ENCODE measurements around the gene DMWD.
"Not testable (repeated sequence)": the region's sequence is repeated elsewhere in the genome, so short reads cannot be mapped to it uniquely, and the experiment has no call there.

The DMWD gene

DNA sequence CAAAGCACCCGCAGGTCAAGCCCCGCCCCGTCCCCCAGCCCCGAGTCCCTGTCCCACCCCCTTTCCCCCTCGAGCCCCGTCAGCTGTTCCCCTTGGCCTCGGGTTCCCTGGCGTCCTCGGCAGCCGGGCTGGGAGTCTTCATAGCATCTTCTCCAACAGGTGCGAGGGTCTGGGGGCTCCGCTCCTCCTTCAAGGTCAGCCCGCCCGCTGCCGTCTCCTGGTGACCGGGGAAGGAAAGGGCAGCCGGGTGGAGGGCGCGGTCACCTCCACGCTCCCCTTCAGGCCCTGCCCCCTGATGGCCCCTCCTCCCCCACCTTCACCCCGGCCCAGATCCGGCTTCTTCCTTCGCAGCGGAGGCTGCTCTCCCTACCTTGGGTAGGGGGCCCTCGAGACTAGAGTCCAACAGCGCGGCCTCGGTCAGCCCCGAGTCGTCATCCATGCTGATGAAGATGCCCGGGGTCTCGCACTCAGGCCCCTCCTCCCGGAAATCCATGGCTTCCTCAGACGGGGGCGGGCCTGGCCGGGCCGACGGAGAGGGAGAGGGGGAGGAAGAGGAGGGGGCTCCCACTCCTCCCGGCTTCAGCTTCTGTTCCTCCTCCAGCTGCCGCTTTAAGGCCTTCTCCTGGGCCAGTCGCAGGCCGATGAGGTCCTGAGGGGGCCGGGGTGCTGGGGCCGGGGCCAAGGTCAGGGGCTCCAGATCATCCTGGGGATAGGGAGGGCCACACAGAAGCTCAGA, 23.0 kb upstream of the DMWD start:
- DNase-seq: no peak

DNA sequence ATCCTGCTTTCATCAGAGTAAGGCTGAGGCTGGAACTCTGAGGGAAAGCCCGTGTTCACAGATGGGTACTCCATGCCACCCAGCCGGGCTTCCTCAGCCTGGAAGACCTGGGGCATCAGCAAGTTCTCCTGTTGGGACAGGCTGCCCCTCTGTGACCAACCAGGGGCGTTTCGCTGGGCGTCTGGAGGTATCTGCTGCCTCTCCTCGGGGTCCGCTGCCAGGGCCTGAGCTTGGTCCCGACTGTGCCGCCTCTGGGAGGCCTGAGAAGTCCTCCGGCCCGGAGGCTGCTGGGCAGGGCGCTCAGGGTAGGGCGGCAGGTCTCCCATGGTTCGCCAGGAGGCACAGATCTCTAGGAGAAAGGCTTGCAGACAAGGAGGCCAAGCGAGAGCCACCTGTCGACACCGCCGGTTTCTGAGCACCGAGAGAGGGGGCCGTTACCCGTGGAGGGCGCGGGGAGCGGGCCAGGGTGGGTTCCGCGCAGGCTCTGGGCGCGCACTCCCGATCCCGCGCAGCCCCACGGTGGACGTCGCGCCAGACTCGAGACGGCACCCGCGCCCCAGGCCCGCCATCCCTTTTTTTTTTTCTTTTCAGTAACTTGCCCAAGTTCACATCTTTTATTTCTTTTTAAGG, 22.3 kb upstream of the DMWD start, which contains the start of gene RSPH6A:
Gene RSPH6A, minus strand, starts transcription at position 458 of the 630 bp plus-strand sequence. Its CDS starts 132 bp downstream, at position 326.
- no peak for DNase-seq

DNA sequence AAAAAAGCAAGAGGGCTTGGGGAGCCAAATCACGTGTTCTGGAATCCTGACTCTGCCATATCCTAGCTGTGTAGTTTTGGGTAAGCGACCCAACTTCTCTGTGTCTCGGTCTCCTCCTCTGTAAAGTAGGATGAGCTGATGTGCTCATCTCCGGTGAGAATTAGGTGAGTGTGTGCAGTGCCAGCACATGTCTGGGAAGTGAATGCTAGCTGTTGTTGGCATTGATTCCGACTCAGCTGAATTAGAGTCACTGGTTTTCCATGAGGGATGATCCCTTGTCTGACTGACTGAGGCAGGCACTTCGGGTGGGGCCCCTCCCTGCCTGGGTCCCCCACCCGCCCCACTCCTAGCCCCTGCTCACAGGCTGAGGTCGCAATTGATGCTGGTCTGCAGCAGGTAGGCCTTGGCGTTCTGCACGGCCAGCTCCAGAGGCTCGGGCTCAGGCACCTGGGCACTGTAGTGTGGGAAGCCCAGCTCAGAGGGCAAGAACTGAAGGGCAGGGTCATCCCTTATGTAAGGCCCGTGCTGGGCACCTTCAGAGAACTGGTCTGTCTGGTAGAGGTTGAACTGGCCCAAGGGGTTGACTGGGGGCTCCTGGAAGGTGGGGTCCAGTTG, 21.6 kb upstream of the DMWD start:
- no peak for DNase-seq

DNA sequence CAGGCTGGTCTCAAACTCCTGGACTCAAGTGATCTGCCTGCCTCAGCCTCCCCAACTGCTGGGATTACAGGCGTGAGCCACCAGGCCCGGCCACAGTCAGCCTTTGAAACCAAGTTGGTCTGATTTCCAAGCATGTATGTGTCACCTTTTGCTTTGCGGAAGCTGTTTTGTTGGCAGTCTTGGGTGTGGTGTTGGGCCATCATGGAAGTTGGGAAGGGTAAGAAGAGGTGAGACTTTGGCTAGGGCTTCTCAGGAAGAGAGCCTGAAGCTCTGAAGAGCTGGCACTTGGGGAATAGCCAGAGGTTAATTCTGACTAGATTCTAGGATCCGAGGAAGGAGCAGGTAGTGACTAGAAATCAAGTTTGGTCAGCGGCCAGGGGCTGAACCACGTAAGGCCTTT, 19.7 kb upstream of the DMWD start:
- DNase-seq: no peak

GRCh38 chr19:45809643-45810159, 17.1 kb upstream of the DMWD start:
- DNase-seq: peak in 1 of 5 donors; percentile 38

- DNase-seq: no peak
Observed at GRCh38 chr19:45805719-45806118, 13.1 kb upstream of the DMWD start.

DNA sequence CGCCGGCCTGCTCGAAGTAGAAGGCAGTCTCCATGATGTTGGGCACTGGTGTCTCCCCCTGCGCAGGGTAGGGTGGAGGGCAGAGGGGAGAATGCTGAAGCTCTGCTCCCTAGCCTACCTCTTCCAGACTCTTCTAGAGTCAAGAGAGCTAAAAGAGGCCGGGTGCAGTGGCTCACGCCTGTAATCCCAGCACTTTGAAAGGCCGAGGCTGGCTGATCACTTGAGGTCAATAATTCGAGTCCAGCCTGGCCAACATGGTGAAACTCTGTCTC, 12.2 kb upstream of the DMWD start:
- no peak for DNase-seq

- DNase-seq: no peak
Observed at GRCh38 chr19:45804140-45804958, 11.7 kb upstream of the DMWD start.

DNA sequence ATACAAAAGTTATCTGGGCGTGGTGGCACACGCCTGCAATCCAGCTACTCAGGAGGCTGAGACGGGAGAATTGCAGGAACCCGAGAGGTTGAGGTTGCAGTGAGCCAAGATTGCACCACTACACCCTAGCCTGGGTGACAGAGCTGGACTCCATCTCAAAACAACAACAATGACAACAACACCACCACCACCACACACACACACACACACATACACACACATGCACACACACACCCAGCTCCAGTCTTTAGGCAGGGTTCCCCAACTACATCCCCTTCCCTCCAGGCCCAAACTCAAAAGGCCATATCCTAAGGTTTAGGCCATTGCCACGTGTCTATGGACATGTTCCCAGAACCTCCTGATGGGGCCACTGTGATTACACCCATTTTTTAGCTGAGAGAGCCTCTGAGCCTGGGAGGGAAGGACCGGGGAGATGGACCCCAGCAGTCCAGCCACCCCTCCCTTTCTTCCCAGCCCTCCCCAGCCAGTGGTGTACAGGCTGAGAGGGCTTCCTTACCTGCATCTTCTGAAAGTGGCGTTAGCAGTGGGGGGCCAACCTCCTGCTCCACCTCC, 9.0 kb upstream of the DMWD start:
- no peak for DNase-seq

DNA sequence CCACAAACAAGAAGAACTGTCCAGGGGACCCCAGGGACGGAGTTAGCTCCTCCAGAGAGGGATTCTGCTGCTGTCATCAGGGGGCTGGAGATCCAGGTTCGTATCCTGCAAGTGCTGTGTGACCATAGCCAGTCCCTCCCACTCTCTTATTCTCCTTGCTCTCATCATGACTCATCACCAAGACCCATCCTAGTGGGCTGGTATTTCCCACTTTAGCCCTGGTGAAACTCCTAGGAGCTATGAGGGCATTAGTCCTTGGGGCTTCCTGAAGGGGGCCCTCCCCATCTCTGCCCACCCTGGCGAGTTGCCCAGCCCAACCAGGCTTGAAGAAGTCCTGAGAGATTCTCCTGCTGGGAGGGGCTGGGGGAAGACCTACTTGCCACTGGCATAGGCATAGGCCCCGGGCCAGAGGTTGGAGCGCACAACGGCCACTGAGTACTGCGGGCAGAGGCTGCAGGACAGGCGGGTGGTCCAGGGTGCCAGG, 7.5 kb upstream of the DMWD start:
- DNase-seq: no peak

- not testable (repeated sequence) for DNase-seq
Observed at GRCh38 chr19:45799541-45799940, 6.9 kb upstream of the DMWD start.

DNA sequence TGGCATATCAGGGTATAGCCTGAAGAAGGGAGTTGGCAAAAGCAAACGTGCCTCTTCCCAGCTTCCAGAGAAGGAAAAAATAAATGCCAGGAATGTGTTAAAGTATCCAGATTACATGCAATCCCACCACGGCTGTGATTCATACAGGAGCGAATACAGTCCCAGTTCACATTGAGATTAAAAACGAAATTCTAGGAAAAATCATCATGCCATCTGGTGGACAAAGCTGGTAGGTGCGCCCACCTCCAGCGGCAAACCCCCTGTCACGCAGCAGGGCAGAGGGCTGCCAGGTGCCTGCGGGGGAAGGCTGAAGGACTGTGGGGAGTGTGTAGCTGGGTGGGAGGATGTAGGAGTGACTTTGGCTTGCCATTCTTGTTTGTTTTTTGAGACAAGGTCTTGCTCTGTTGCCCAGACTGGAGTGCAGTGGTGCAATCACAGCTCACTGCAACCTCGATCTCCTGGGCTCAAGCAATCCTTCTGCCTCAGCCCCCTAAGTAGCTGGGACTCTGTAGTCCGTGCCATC, 6.4 kb upstream of the DMWD start:
- DNase-seq: peak in 4 of 5 donors; percentile 36 to 54 (median 48)

DNA sequence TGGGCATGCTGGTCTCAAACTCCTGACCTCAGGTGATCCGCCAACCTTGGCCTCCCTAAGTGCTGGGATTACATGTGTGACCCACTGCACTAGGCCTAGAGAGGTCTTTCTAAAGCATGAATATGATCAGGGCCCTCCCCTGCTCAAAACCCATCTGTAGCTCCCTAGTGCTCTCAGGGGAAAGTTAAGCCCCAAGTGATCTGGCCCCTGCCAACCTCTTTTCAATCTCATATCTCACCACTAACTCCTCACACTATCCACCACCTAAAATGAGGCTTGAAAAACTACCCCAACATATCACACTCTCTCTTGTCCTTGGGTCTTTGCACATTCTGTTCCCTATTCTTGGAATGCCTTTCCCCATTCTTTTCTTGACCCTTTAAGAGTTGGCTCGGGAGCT, 2.0 kb upstream of the DMWD start:
- DNase-seq: no peak

GRCh38 chr19:45793876-45794275, 1.2 kb upstream of the DMWD start:
- DNase-seq: no peak

DNA sequence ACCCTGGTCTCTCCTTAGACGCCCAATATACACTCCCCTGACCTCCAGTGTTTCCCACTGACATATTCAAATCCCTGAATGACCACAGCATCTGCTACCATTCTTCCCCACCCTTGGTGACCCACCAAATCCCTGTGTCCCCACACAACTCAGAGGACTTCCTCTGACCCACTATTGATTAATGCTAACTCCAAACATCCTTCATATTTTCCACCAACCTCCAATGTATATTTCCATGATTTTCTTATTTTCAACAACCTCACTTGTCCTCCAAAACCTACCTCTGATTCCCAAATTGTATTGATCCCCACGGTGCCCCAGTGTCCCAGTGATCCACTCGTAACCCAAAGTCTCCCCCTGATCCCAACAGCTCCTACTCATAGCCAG, 526 bp upstream of the DMWD start:
- DNase-seq: no peak

- no peak for DNase-seq
Observed at GRCh38 chr19:45791744-45792469, 738 bp downstream of the DMWD start.

DNA sequence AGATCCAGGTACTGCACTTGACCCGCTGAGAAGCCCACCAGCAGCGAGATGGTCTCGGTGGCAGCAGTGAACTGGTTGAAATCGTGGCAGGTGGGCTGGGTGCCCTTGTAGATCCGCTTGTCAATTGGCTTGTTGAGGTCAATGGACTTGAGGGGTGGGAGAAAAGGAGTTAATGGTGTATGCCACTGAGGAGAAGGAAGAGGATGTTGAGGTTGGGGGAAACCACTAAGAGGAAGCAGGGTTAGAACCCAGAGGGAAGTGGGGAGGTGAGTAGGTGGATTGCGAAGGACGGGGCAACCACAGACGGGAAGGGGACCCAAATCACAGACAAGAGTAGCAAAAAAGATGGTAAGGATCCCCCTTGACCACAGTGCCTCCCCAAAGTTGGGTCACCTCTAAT, 1.7 kb downstream of the DMWD start:
- peak in 1 of 5 donors; percentile 62 for DNase-seq

DNA sequence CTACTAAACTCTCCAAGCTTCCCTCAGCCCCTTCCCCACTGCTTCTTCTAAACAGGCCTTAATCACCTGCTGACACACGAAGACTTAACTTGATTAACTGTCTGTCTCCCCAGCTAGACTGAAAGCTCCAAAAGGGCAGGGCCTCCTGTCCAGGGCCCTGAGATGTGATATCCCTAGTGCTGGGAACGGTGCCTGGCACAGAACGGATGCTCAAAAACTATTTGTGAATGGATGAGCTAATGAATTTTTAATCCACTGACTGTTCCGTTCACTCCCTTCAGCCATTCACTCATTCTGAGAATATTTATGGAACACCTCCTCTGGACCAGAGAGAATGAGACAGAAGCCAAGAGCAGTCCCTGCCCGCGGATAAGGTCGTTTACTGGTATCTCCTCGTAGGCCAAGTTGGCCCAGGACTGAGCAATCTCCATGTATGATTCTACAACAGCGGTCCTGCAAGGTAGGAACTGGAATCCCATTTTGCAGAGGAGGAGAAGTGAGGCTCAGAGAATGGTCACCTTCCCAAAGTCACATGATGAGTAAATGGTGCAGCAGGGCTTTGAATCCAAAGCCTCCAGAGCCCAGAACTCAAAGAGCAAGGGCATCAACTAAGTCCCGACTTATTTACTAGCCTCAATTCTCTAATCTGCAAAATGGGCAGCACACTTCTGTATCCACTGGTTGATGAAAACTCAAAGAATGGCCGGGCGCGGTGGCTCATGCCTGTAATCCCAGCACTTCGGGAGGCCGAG, 3.4 kb downstream of the DMWD start:
- DNase-seq: no peak

DNA sequence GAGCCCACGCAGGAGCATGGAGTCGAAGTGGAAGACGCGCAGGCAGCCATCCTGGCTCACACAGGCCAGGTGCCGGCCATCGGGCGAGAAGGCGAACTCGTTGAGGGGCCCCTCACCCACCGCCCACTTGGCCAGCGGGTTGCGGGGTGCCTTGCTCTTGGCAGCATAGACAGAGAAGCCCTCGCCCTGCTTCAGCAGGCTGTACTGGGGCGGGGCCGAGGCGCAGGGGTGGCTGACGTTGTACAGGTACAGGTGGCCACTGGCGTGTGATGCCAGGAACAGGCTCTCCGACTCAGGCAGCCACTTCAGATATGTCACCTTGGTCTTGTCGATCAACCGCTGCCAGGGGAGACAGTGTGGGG, 6.1 kb downstream of the DMWD start:
- no peak for DNase-seq

DNA sequence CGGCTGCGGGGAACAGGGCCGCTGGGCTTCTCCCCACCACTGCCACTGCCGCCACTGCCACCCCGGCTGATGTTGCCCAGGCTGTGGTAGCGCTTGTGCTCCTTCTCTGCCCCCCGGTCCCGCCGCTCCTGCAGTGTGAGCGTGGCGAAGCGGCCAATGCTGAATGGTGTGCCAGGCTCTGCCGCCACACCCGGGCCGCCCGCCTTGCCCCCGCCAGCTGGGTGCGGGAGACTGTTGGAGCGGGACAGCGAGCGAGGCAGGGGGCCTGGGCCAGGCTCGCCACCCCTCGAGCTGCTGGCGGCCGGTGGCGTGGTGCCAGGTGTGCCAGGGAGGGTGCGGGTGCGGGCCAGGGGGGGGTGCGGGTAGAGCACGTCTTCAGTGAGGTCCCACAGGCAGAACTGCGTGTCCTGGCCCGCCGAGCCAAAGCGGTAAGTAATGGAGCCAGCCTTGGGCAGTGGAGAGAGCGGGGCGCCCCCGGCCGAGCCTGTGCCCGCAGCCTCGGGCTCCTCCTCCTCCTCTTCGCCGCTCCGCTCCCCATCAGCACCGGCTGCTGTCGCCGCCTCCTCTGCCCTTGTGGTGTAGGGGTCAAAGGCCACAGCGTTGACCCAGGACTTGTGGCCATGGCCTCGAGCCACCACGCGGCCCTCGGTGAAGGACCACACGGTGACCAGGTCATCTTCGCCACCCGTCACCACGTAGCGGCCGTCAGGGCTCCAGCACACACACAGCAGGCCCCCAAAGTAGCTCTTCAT, 6.7 kb downstream of the DMWD start:
- DNase-seq: no peak
